Aorta (tissue), 5 donors: ENCODE data around the gene FXYD1. TPM values are rescaled to one million over a fixed set of nuclear protein-coding genes. Genes with fewer than 3 reads are reported as not detected.
"Not testable (repeated sequence)": the region's sequence is repeated elsewhere in the genome, so short reads cannot be mapped to it uniquely, and the experiment has no call there.

ENCODE experiments used
- ATAC-seq: fragments of 200-7000 bp; cut with Tn5 transposase; one replicate; pipeline ENCODE4 v1.9.1; 2022; ENCODE audit warnings: moderate library complexity; ENCODE audit not compliant: low FRiP score
- DNase-seq, 2 donors: peaks; one replicate each; pipeline ENCODE4 v3.0.0-alpha.2; 2020
- H3K27ac ChIP-seq, 2 donors: one replicate each; pipeline ENCODE4 v1.5.1; 2013; ENCODE audit warnings: low read length in 2 of 2, mild to moderate bottlenecking in 2 of 2, moderate library complexity in 2 of 2, control low read depth in 1 of 2, inconsistent platforms in 1 of 2, low read depth in 1 of 2
- H3K27me3 ChIP-seq, 2 donors: one replicate each; pipeline ENCODE4 v1.6.1; 2013; ENCODE audit warnings: control low read depth in 1 of 2, low read length in 1 of 2, mild to moderate bottlenecking in 1 of 2, moderate library complexity in 1 of 2; ENCODE audit not compliant: insufficient read depth in 2 of 2, control insufficient read depth in 1 of 2
- H3K36me3 ChIP-seq, 2 donors: one replicate each; pipeline ENCODE4 v1.6.1; 2013; ENCODE audit warnings: control low read depth in 1 of 2, low read length in 1 of 2, mild to moderate bottlenecking in 1 of 2; ENCODE audit not compliant: insufficient read depth in 2 of 2, control insufficient read depth in 1 of 2
- H3K4me1 ChIP-seq, 2 donors: one replicate each; pipeline ENCODE4 v1.6.1; 2013; ENCODE audit warnings: low read length in 2 of 2, control low read depth in 1 of 2, mild to moderate bottlenecking in 1 of 2, moderate library complexity in 1 of 2; ENCODE audit not compliant: insufficient read depth in 2 of 2, control insufficient read depth in 1 of 2
- H3K4me3 ChIP-seq, 2 donors: one replicate each; pipeline ENCODE4 v1.5.1; 2013; ENCODE audit warnings: low read length in 2 of 2, control low read depth in 1 of 2, mild to moderate bottlenecking in 1 of 2
- H3K9me3 ChIP-seq: one replicate; pipeline ENCODE4 v1.6.1; 2013; ENCODE audit warnings: mild to moderate bottlenecking, low read length; ENCODE audit not compliant: control insufficient read depth
- WGBS, 2 donors: extraction: QIAGEN DNeasy Blood & Tissue Kit; methylation state at CpG; one replicate each; pipeline ENCODE4 v1.1.7; 2013; 5-methylcytosine and 5-hydroxymethylcytosine counted together
- intact Hi-C, 2 donors: fragments of 100-400 bp; cut with DNase I; formaldehyde crosslinking; loops; one replicate each; pipeline versions ENCODE4 v1.14.2 to v1.15.0; 2022
- polyA plus RNA-seq, 2 donors: library from polyadenylated mRNA; stranded (reverse); fragments of 200-250 nt; gene quantifications; one replicate each; pipeline ENCODE4 v1.2.3, GENCODE V29; 2013
- total RNA-seq, 2 donors: library from RNA; stranded (reverse); fragmentation: NEBNext Ultra II Directional; extraction: Animal tissue kit (Norgen Biotek cat#: 25700); gene quantifications; one replicate each; pipeline ENCODE4 v1.2.1, GENCODE V29; 2021
- donor health status: healthy with polysubstance abuse.
- donor health status: Bipolar disorder and iron deficiency.
- donor health status: DM: no; HTN: no; CAD: no.
- donor health status: DM: no; HTN: no; CAD: no.
- donor health status: DM: yes; HTN: yes; CAD: no.

The FXYD1 gene
- total and polyA plus RNA-seq, 4 donors: 150 to 288 (median 190) TPM

- 73 to 75% methylated on average over 29 of the region's 29 CpGs for WGBS, 2 donors
- ATAC-seq: no peak
- DNase-seq: no peak
- Histone ChIP-seq H3K4me3 (no peak overlapping the region), H3K9me3 (no peaks in the 10 kb centered on the region), H3K4me1 (no peaks in the 10 kb centered on the region), H3K27ac (no peak overlapping the region), H3K27me3 (no peaks in the 10 kb centered on the region), H3K36me3 (no peaks in the 10 kb centered on the region)
- intact Hi-C loops: no loop called here
Observed at GRCh38 chr19:35098413-35099049, 40.1 kb upstream of the FXYD1 start.

- H3K9me3 ChIP-seq: no peaks in the 10 kb centered on the region
- no peaks in the 10 kb centered on the region for H3K36me3 ChIP-seq
- no peaks in the 10 kb centered on the region for H3K4me1 ChIP-seq
- no peak for DNase-seq
- no peak overlapping the region for H3K27ac ChIP-seq
- ATAC-seq: peak; percentile 15
- no peaks in the 10 kb centered on the region for H3K27me3 ChIP-seq
- intact Hi-C loops: no loop called here
- H3K4me3 ChIP-seq: no peak overlapping the region
- WGBS, 2 donors: 84% methylated on average over 21 of the region's 21 CpGs
Observed at GRCh38 chr19:35099155-35099896, 39.3 kb upstream of the FXYD1 start.

GRCh38 chr19:35099897-35100275 lies 38.7 kb upstream of the FXYD1 start:
- Histone ChIP-seq H3K9me3 (no peaks in the 10 kb centered on the region), H3K27ac (no peak overlapping the region)
- intact Hi-C loops: no loop called here

GRCh38 chr19:35100588-35101533 lies 37.8 kb upstream of the FXYD1 start:
- H3K27ac ChIP-seq: no peak overlapping the region
- intact Hi-C loops: no loop called here
- H3K4me1 ChIP-seq: no peaks in the 10 kb centered on the region
- H3K27me3 ChIP-seq: no peaks in the 10 kb centered on the region
- no peaks in the 10 kb centered on the region for H3K9me3 ChIP-seq
- no peak for DNase-seq
- WGBS, 2 donors: 68 to 73% methylated on average over 16 of the region's 16 CpGs
- H3K4me3 ChIP-seq: no peak overlapping the region
- H3K36me3 ChIP-seq: no peaks in the 10 kb centered on the region
- no peak for ATAC-seq

More at GRCh38 chr19:35099897-35100275, 38.7 kb upstream of the FXYD1 start:
- ATAC-seq: no peak
- DNase-seq: no peak
- Histone ChIP-seq H3K27me3 (no peaks in the 10 kb centered on the region), H3K36me3 (no peaks in the 10 kb centered on the region), H3K4me1 (no peaks in the 10 kb centered on the region), H3K4me3 (no peak overlapping the region)
- WGBS, 2 donors: 90 to 94% methylated on average over 13 of the region's 13 CpGs

GRCh38 chr19:35101949-35102348 lies 36.7 kb upstream of the FXYD1 start:
- 96 to 97% methylated on average over 10 of the region's 10 CpGs for WGBS, 2 donors
- H3K9me3 ChIP-seq, H3K4me3 ChIP-seq, ATAC-seq, H3K27ac ChIP-seq, H3K36me3 ChIP-seq, DNase-seq, H3K27me3 ChIP-seq, intact Hi-C loops, H3K4me1 ChIP-seq: not testable (repeated sequence)

GRCh38 chr19:35103614-35104013 lies 35.0 kb upstream of the FXYD1 start:
- H3K4me3 ChIP-seq, H3K9me3 ChIP-seq, H3K4me1 ChIP-seq, ATAC-seq, H3K36me3 ChIP-seq, H3K27ac ChIP-seq, H3K27me3 ChIP-seq, DNase-seq, intact Hi-C loops: not testable (repeated sequence)
- WGBS, 2 donors: 73 to 76% methylated on average over 10 of the region's 10 CpGs

GRCh38 chr19:35104361-35104760 lies 34.3 kb upstream of the FXYD1 start:
- 90 to 93% methylated on average over 11 of the region's 11 CpGs for WGBS, 2 donors
- Histone ChIP-seq H3K9me3 (no peaks in the 10 kb centered on the region), H3K27ac (no peak overlapping the region), H3K36me3 (no peaks in the 10 kb centered on the region), H3K4me3 (no peak overlapping the region), H3K27me3 (no peaks in the 10 kb centered on the region), H3K4me1 (no peaks in the 10 kb centered on the region)
- intact Hi-C loops: no loop called here
- DNase-seq (no peak), ATAC-seq (no peak)

GRCh38 chr19:35105047-35105410 lies 33.6 kb upstream of the FXYD1 start:
- 96 to 97% methylated on average over 6 of the region's 6 CpGs for WGBS, 2 donors
- H3K27ac ChIP-seq: no peak overlapping the region

More at GRCh38 chr19:35105047-35105410, 33.6 kb upstream of the FXYD1 start:
- Histone ChIP-seq H3K27me3 (no peaks in the 10 kb centered on the region), H3K36me3 (no peaks in the 10 kb centered on the region), H3K9me3 (no peaks in the 10 kb centered on the region), H3K4me1 (no peaks in the 10 kb centered on the region), H3K4me3 (no peak overlapping the region)
- no peak for DNase-seq
- ATAC-seq: no peak
- intact Hi-C loops: no loop called here
